ENCODE data around the gene ZFYVE9. TPM values are rescaled to one million over a fixed set of nuclear protein-coding genes. Genes with fewer than 3 reads are reported as not detected.

The ZFYVE9 gene
- total and polyA plus RNA-seq, 2 of the 13 experiments (the other 11 are each of a cell fraction or from before 2014, with no cell fraction given) = 9.2 to 19.8 TPM

DNA sequence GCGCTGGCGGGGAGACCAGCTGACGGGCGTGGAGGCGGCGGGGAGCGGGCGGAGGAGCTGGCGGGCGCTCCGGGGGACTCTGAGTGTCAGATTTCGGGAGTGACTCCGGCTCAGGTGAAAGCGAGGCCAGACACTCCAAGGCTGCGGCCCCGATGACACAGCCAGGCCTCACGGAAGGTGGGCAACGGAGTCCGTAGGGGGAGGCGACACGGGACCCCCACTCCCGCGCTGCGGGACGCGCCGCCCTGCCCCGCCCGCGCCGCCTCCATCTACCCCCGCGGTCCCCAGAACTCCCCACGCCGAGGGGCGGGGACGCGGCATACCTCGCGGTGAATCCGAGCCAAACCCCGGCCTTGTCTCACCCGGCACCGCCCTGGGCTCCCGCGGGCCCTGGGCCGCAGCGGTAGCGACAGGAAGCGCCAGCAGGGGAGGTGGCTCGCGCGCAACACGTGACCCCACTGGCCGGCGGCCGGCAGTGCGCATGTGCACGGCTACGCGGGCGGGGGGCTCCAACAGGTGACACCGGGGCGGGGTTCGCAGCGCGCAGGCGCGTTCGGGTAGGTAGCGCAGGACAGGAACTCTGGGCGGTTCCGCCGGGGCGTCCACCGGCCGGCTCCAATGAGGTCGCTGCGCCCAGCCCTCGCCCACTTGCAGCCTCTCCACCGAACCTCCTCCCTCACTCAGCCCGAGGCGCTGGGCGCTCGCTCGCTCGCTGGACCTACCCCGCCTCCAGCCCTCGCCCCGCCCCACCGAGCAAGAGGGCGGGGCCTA lies 224.0 kb downstream of the ZFYVE9 start, which contains the start of gene CC2D1B (continued):
- TF ChIP-seq U2AF1 (optimal IDR thresholded peaks at IDR 0.05; ENCODE audit: low read depth, low read length) (no peak), SOX6 (IDR thresholded peaks at IDR 0.05) (no peak), SOX6 (CRISPR knock-in tag; IDR thresholded peaks at IDR 0.05) (no peak), ZNF530 (CRISPR knock-in tag; IDR thresholded peaks at IDR 0.05; ENCODE audit: low read depth) (no peak), ZNF773 (CRISPR knock-in tag; IDR thresholded peaks at IDR 0.05; ENCODE audit: borderline replicate concordance) (peak; percentile 80; the same call in 1 of the 2 replicates), SNAI1 (CRISPR knock-in tag; IDR thresholded peaks at IDR 0.05; ENCODE audit: borderline replicate concordance) (no peak), ZNF75D (CRISPR knock-in tag; IDR thresholded peaks at IDR 0.05; ENCODE audit: borderline replicate concordance) (no peak), HNRNPH1 (optimal IDR thresholded peaks at IDR 0.05; ENCODE audit: low read depth, low read length) (no peak), RCOR2 (CRISPR knock-in tag; IDR thresholded peaks at IDR 0.05) (no peak), TAF1 (CRISPR knock-in tag; IDR thresholded peaks at IDR 0.05) (peak; percentile 92), ESRRA (CRISPR knock-in tag; IDR thresholded peaks at IDR 0.05; ENCODE audit: low read depth) (no peak), KLF11 (CRISPR knock-in tag; IDR thresholded peaks at IDR 0.05) (no peak), ATF7 (IDR thresholded peaks at IDR 0.05) (no peak), ATF7 (CRISPR knock-in tag; IDR thresholded peaks at IDR 0.05) (no peak; the same call in 1 of the 2 replicates), KLF16 (CRISPR knock-in tag; IDR thresholded peaks at IDR 0.05) (peak in 1 of 2 experiments; percentile 86; a peak in 1 of 4 replicates), TBP (CRISPR knock-in tag; IDR thresholded peaks at IDR 0.05) (0 out of 2 replicates have a peak, but pooled peaks have one; percentile 80), DNMT3B (CRISPR knock-in tag; conservative IDR thresholded peaks at IDR 0.05) (0 out of 2 replicates have a peak, but pooled peaks have one; percentile 52)
- TF ChIP-seq, protein P1, sequence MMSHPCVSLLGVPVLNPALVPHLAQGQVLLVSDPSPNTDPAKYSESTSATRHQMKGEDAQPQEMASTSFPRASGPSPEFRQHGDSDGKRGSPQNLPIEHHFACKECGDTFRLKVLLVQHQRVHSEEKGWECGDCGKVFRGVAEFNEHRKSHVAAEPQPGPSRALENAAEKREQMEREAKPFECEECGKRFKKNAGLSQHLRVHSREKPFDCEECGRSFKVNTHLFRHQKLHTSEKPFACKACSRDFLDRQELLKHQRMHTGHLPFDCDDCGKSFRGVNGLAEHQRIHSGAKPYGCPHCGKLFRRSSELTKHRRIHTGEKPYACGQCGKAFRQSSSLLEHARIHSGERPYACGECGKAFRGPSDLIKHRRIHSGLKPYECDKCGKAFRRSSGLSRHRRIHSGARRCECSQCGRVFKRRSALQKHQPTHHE (CRISPR knock-in tag; IDR thresholded peaks at IDR 0.05; ENCODE audit: borderline replicate concordance) = 0 out of 2 replicates have a peak, but pooled peaks have one; percentile 43
- TF ChIP-seq, protein P2, sequence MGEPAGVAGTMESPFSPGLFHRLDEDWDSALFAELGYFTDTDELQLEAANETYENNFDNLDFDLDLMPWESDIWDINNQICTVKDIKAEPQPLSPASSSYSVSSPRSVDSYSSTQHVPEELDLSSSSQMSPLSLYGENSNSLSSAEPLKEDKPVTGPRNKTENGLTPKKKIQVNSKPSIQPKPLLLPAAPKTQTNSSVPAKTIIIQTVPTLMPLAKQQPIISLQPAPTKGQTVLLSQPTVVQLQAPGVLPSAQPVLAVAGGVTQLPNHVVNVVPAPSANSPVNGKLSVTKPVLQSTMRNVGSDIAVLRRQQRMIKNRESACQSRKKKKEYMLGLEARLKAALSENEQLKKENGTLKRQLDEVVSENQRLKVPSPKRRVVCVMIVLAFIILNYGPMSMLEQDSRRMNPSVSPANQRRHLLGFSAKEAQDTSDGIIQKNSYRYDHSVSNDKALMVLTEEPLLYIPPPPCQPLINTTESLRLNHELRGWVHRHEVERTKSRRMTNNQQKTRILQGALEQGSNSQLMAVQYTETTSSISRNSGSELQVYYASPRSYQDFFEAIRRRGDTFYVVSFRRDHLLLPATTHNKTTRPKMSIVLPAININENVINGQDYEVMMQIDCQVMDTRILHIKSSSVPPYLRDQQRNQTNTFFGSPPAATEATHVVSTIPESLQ (CRISPR knock-in tag; conservative IDR thresholded peaks at IDR 0.05) = no peak
- TF ChIP-seq, protein P3, sequence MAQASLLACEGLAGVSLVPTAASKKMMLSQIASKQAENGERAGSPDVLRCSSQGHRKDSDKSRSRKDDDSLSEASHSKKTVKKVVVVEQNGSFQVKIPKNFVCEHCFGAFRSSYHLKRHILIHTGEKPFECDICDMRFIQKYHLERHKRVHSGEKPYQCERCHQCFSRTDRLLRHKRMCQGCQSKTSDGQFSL (CRISPR knock-in tag; IDR thresholded peaks at IDR 0.05) = peak; percentile 83; the same call in 1 of the 2 replicates
- TF ChIP-seq, protein P4, sequence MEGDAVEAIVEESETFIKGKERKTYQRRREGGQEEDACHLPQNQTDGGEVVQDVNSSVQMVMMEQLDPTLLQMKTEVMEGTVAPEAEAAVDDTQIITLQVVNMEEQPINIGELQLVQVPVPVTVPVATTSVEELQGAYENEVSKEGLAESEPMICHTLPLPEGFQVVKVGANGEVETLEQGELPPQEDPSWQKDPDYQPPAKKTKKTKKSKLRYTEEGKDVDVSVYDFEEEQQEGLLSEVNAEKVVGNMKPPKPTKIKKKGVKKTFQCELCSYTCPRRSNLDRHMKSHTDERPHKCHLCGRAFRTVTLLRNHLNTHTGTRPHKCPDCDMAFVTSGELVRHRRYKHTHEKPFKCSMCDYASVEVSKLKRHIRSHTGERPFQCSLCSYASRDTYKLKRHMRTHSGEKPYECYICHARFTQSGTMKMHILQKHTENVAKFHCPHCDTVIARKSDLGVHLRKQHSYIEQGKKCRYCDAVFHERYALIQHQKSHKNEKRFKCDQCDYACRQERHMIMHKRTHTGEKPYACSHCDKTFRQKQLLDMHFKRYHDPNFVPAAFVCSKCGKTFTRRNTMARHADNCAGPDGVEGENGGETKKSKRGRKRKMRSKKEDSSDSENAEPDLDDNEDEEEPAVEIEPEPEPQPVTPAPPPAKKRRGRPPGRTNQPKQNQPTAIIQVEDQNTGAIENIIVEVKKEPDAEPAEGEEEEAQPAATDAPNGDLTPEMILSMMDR (CRISPR knock-in tag; IDR thresholded peaks at IDR 0.05) = peak; percentile 21; the same call in 1 of the 2 replicates
- TF ChIP-seq, protein P5, sequence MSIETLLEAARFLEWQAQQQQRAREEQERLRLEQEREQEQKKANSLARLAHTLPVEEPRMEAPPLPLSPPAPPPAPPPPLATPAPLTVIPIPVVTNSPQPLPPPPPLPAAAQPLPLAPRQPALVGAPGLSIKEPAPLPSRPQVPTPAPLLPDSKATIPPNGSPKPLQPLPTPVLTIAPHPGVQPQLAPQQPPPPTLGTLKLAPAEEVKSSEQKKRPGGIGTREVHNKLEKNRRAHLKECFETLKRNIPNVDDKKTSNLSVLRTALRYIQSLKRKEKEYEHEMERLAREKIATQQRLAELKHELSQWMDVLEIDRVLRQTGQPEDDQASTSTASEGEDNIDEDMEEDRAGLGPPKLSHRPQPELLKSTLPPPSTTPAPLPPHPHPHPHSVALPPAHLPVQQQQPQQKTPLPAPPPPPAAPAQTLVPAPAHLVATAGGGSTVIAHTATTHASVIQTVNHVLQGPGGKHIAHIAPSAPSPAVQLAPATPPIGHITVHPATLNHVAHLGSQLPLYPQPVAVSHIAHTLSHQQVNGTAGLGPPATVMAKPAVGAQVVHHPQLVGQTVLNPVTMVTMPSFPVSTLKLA (IDR thresholded peaks at IDR 0.05) = peak; percentile 87

All from HepG2 (cell line).